CD8-positive, alpha-beta memory T cell (primary cell): ENCODE results near the gene NUDT4B. TPM values are rescaled to one million over a fixed set of nuclear protein-coding genes. Genes with fewer than 3 reads are reported as not detected.
"Not testable (repeated sequence)": the region's sequence is repeated elsewhere in the genome, so short reads cannot be mapped to it uniquely, and the experiment has no call there.

Experiments
- CTCF ChIA-PET: fragments of 350-600 bp; sonication (Branson Sonifier 250); formaldehyde crosslinking; loops from one replicate; lab custom pipeline; 2021; ENCODE audit warnings: antibody characterized with exemption; lab: Charles Lee
- POLR2A ChIA-PET: fragments of 350-600 bp; sonication (Branson Sonifier 250); formaldehyde crosslinking; loops from one replicate; lab custom pipeline; 2021; ENCODE audit warnings: antibody characterized with exemption; lab: Charles Lee
- DNase-seq, 5 donors: peaks; one replicate each; pipeline versions ENCODE4 v3.0.0 to v3.0.0-alpha.2; 2020 to 2022; ENCODE audit warnings: mixed read lengths in 1 of 5
- H3K27ac ChIP-seq: one replicate; pipeline ENCODE4 v1.7.0; 2013; ENCODE audit warnings: low read depth, mild to moderate bottlenecking, low read length, moderate library complexity
- H3K27me3 ChIP-seq: 2 replicates; pipeline ENCODE4 v1.7.0; 2013; ENCODE audit warnings: low read length, mild to moderate bottlenecking; ENCODE audit not compliant: insufficient read depth, poor library complexity, severe bottlenecking
- H3K36me3 ChIP-seq: 2 replicates; pipeline ENCODE4 v1.7.0; 2013; ENCODE audit warnings: mild to moderate bottlenecking, low read length, moderate library complexity; ENCODE audit not compliant: insufficient read depth
- H3K4me1 ChIP-seq: 2 replicates; pipeline ENCODE4 v1.7.0; 2013; ENCODE audit warnings: mild to moderate bottlenecking, low read length, moderate library complexity; ENCODE audit not compliant: insufficient read depth
- H3K4me3 ChIP-seq: 2 replicates; pipeline ENCODE4 v1.7.0; 2013; ENCODE audit warnings: mild to moderate bottlenecking, low read length
- H3K9me3 ChIP-seq: 2 replicates; pipeline ENCODE4 v1.7.0; 2013; ENCODE audit warnings: mild to moderate bottlenecking, low read length
- H3K27ac Mint-ChIP-seq, 8 donors: one replicate each; pipeline ENCODE4 v1.8.0; 2020 to 2021; ENCODE audit warnings: mixed read lengths in 8 of 8, mild to moderate bottlenecking in 6 of 8, inconsistent platforms in 3 of 8, moderate library complexity in 3 of 8
- H3K27me3 Mint-ChIP-seq, 2 donors: one replicate each; pipeline ENCODE4 v1.8.0; 2020 to 2021; ENCODE audit warnings: mixed read lengths in 2 of 2, mild to moderate bottlenecking in 1 of 2, moderate library complexity in 1 of 2
- H3K36me3 Mint-ChIP-seq, 3 donors: one replicate each; pipeline ENCODE4 v1.8.0; 2020 to 2021; ENCODE audit warnings: mixed read lengths in 3 of 3, inconsistent platforms in 1 of 3, mild to moderate bottlenecking in 1 of 3
- H3K4me1 Mint-ChIP-seq, 3 donors: one replicate each; pipeline ENCODE4 v1.8.0; 2020 to 2021; ENCODE audit warnings: mixed read lengths in 3 of 3, inconsistent platforms in 1 of 3, mild to moderate bottlenecking in 1 of 3
- H3K4me3 Mint-ChIP-seq, 7 donors: one replicate each; pipeline ENCODE4 v1.8.0; 2020 to 2021; ENCODE audit warnings: mixed read lengths in 7 of 7, mild to moderate bottlenecking in 6 of 7, moderate library complexity in 4 of 7, inconsistent platforms in 2 of 7
- H3K9me3 Mint-ChIP-seq, 5 donors: one replicate each; pipeline ENCODE4 v1.8.0; 2020 to 2022; ENCODE audit warnings: mixed read lengths in 5 of 5, mild to moderate bottlenecking in 3 of 5, moderate library complexity in 2 of 5, inconsistent platforms in 1 of 5
- polyA plus RNA-seq: library from polyadenylated mRNA; unstranded; fragments of 300-500 nt; fragmentation: Illumina TruSeq; gene quantifications from one replicate; pipeline ENCODE4 v1.2.3, GENCODE V29; 2021
- total RNA-seq, 2 experiments: library from RNA; stranded (reverse); gene quantifications; one replicate each; pipeline ENCODE4 v1.2.3, GENCODE V29; 2021

Gene NUDT4B
- total and polyA plus RNA-seq, 3 experiments from 2014 or later, result 0.69 to 2.9 TPM; not detected in 1

- H3K9me3 Mint-ChIP-seq, H3K4me3 Mint-ChIP-seq, POLR2A ChIA-PET: not testable (repeated sequence)
Observed at GRCh38 chr1:148732277-148732676, 16.3 kb upstream of the NUDT4B start.

GRCh38 chr1:148733585-148734310 is 14.8 kb upstream of the NUDT4B start:
- H3K9me3 Mint-ChIP-seq, H3K27me3 Mint-ChIP-seq, H3K4me1 ChIP-seq, CTCF ChIA-PET, H3K9me3 ChIP-seq, H3K27ac ChIP-seq, H3K4me3 Mint-ChIP-seq, H3K4me1 Mint-ChIP-seq, H3K36me3 Mint-ChIP-seq, H3K36me3 ChIP-seq, POLR2A ChIA-PET, H3K27me3 ChIP-seq, H3K27ac Mint-ChIP-seq, H3K4me3 ChIP-seq, DNase-seq: not testable (repeated sequence)

More at GRCh38 chr1:148732277-148732676, 16.3 kb upstream of the NUDT4B start:
- H3K36me3 ChIP-seq, H3K4me1 Mint-ChIP-seq, CTCF ChIA-PET, H3K4me3 ChIP-seq, H3K27me3 Mint-ChIP-seq, H3K4me1 ChIP-seq, H3K36me3 Mint-ChIP-seq, H3K27ac Mint-ChIP-seq, H3K27ac ChIP-seq, H3K27me3 ChIP-seq, DNase-seq, H3K9me3 ChIP-seq: not testable (repeated sequence)

- H3K4me1 ChIP-seq, H3K36me3 ChIP-seq, H3K27ac Mint-ChIP-seq, H3K4me1 Mint-ChIP-seq, H3K4me3 ChIP-seq, H3K27me3 ChIP-seq, DNase-seq, H3K9me3 ChIP-seq, H3K36me3 Mint-ChIP-seq, H3K27me3 Mint-ChIP-seq, H3K4me3 Mint-ChIP-seq, H3K27ac ChIP-seq, POLR2A ChIA-PET, H3K9me3 Mint-ChIP-seq, CTCF ChIA-PET: not testable (repeated sequence)
Observed at GRCh38 chr1:148734311-148734662, 14.3 kb upstream of the NUDT4B start.

- H3K27me3 ChIP-seq, H3K9me3 ChIP-seq, H3K36me3 Mint-ChIP-seq, H3K27ac ChIP-seq, CTCF ChIA-PET, H3K4me3 Mint-ChIP-seq, H3K4me1 Mint-ChIP-seq, DNase-seq, H3K36me3 ChIP-seq, POLR2A ChIA-PET, H3K4me1 ChIP-seq, H3K27me3 Mint-ChIP-seq, H3K4me3 ChIP-seq, H3K9me3 Mint-ChIP-seq, H3K27ac Mint-ChIP-seq: not testable (repeated sequence)
Observed at GRCh38 chr1:148735538-148735937, 13.0 kb upstream of the NUDT4B start.

GRCh38 chr1:148738667-148739066 is 9.9 kb upstream of the NUDT4B start:
- H3K27ac Mint-ChIP-seq, H3K9me3 Mint-ChIP-seq, H3K27me3 ChIP-seq, H3K27ac ChIP-seq, H3K4me3 Mint-ChIP-seq, H3K27me3 Mint-ChIP-seq, CTCF ChIA-PET, H3K9me3 ChIP-seq, H3K36me3 Mint-ChIP-seq, DNase-seq, H3K4me1 Mint-ChIP-seq, H3K36me3 ChIP-seq, H3K4me3 ChIP-seq, POLR2A ChIA-PET, H3K4me1 ChIP-seq: not testable (repeated sequence)

GRCh38 chr1:148743200-148743599 is 5.4 kb upstream of the NUDT4B start:
- H3K4me3 Mint-ChIP-seq, POLR2A ChIA-PET, DNase-seq, H3K9me3 ChIP-seq, H3K4me3 ChIP-seq, CTCF ChIA-PET, H3K9me3 Mint-ChIP-seq, H3K36me3 ChIP-seq, H3K36me3 Mint-ChIP-seq, H3K27ac ChIP-seq, H3K27me3 ChIP-seq, H3K27me3 Mint-ChIP-seq, H3K27ac Mint-ChIP-seq, H3K4me1 Mint-ChIP-seq, H3K4me1 ChIP-seq: not testable (repeated sequence)

- H3K27ac Mint-ChIP-seq, H3K4me1 Mint-ChIP-seq, POLR2A ChIA-PET, H3K9me3 ChIP-seq, CTCF ChIA-PET, H3K27me3 ChIP-seq, H3K4me3 ChIP-seq, H3K36me3 ChIP-seq, H3K4me1 ChIP-seq, H3K27ac ChIP-seq, DNase-seq, H3K27me3 Mint-ChIP-seq, H3K9me3 Mint-ChIP-seq, H3K4me3 Mint-ChIP-seq, H3K36me3 Mint-ChIP-seq: not testable (repeated sequence)
Observed at GRCh38 chr1:148743726-148744720, 4.6 kb upstream of the NUDT4B start.

- H3K9me3 ChIP-seq, H3K27me3 Mint-ChIP-seq, H3K9me3 Mint-ChIP-seq, H3K27ac ChIP-seq, H3K36me3 ChIP-seq, H3K4me3 Mint-ChIP-seq, CTCF ChIA-PET, H3K4me3 ChIP-seq, POLR2A ChIA-PET, H3K4me1 ChIP-seq, H3K36me3 Mint-ChIP-seq, H3K27me3 ChIP-seq, DNase-seq, H3K4me1 Mint-ChIP-seq, H3K27ac Mint-ChIP-seq: not testable (repeated sequence)
Observed at GRCh38 chr1:148749335-148749681, 734 bp downstream of the NUDT4B start.
